CD4-positive, alpha-beta T cell treated with Interleukin-4 for 4 hours (primary cell): ENCODE measurements around the gene TMC6.
"Not testable (repeated sequence)": the region's sequence is repeated elsewhere in the genome, so short reads cannot be mapped to it uniquely, and the experiment has no call there.

Source experiments
- DNase-seq: peaks from one replicate; pipeline ENCODE4 v3.0.0-alpha.2; 2020

Gene TMC6

DNA sequence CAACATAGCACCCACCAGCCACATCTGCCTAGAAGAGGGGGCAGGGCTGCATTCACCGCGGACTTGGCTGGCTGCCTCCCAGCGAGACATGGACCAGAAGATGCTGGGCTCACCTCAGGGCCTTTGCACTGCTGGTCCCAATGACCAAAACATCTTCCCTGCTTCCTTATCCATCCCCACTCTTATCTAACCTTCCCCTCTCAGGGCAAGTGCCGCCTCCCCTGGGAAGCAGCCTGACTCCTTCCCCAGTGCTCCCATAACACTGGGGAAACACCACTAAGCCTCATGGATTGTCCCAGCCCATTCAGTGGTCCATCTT, 5.7 kb downstream of the TMC6 start:
- DNase-seq: no peak

DNA sequence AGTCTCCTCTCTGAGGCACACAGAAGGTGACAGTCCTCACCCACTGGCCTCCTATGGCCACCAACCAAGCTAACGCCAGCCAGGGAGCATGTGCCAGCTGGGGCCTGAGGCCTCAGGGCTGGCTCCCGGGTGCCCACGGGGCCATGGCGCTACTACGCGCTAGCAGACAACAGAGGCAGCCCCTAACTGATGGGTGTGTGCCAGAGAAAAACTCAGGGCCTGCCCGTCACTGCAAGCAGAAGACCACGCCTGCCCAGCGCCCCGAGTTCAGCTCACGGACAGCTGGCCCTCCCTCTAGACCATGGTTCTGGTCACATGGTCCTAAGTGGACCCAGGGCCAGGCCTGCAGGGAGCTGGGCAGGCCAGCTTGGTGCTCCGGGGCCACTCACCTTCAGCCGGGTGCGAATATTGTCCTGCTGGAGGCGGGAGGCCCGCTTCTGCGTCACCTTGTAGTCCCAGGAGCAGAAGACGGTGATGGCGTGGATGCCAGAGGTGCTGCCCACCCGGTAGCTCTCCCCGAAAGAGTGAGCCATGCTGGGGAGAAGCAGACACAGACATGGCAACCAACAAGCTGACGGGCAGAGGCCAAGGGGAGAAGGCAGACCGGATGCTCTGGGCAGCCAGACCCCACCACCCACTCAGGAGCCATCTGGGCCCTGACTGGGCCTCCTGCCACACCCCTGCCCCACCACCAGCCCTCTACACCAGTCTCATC, 6.2 kb downstream of the TMC6 start:
- no peak for DNase-seq

DNA sequence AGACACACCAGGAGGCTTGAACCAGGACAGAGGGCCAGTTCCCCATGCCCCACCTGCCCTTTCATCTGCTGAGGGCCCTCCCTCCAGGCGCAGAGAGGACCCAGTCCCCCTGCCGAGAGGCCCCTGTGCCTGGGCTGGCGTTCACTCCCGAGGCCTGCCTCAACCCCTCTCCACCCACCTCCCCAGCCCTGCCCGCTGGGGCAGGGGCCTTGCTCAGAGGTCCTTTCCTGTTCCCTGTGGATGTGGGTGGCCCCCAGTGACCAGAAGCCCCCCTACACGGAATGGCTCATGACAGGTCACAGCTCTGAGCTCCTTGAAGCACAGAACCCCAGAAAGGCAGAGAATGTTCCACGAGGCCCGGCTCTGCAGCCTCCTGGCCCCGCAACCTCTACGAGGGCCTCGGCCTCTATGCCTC, 6.7 kb downstream of the TMC6 start:
- DNase-seq: no peak

DNA sequence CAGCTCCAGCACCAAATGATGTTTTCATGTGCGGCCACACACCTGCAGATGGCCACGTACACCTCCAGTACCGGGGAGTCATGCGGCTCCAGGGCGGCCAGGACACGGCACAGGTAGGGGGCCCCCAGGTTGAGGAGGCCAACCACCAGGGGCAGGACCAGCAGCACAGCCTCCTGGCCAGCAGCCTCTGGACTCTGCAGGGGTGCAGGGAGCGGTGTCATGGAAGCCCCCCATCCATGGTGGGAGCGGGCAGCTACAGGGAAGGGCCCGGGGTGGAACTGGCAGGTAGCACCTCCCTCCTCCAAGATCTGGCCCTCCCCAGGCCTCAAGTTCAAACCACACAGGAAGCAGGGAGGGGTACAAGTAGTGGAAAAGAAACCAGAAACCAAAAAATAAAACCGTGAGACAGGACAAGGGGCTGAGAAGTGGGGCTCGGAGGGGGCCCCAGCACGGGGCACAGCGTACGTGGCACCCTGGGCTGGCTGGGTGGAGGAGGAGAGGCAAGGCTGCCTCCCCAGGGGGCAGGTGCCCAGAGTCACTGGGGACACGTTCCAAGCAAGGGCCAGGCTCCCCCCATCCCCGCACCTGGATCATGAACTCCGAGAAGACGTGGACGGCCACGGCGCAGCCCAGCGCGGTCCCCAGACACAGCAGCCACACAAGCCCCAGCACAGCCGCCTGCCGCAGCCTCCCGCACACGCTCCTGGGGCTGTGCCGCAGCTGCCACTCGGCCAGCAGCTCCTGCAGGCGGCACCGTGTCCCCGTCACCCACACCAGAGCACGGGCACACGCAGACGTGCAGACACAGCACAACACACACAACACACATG, 7.4 kb downstream of the TMC6 start:
- peak; percentile 71 for DNase-seq

DNA sequence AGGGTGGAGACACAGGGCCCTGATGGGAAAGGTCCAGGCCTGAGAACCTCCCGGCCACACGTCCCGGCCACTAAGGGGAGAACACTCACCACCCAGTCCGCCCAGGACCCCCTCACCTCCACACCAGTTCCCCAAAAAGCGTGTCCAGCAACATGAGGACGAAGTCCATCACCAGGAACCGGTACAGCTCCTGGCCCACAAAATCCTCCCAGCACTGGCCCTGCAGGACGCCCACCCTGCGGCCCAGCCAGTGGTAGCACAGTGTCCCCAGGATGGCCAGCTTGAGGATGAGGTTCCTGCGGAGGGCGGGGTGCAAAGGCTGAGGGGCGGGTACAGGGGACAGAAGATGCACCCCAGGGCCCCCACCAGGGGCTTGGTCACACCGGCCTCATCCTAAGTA, 8.0 kb downstream of the TMC6 start:
- DNase-seq: no peak

DNA sequence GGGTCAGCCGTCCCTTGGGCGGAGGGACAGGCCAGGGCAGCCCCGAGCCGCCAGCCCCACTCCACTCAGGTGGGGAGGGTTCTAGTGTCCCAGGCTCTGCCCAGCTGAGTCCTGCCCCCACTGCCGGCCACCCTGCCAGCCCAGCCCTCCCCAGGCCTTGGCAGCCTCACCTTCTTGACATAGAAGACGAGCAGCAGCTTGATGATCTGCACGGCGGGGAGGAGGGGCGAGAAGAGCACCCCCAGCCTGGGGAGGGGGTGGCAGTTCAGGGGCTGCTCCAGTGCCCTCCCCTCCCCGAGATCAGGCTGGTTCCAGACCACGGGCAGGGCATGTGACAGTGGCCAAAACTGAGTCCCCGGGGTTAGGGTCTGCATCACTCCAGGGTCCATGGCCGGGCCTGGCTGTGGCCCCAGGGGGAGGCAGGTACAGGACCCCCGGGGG, 9.7 kb downstream of the TMC6 start:
- no peak for DNase-seq

DNA sequence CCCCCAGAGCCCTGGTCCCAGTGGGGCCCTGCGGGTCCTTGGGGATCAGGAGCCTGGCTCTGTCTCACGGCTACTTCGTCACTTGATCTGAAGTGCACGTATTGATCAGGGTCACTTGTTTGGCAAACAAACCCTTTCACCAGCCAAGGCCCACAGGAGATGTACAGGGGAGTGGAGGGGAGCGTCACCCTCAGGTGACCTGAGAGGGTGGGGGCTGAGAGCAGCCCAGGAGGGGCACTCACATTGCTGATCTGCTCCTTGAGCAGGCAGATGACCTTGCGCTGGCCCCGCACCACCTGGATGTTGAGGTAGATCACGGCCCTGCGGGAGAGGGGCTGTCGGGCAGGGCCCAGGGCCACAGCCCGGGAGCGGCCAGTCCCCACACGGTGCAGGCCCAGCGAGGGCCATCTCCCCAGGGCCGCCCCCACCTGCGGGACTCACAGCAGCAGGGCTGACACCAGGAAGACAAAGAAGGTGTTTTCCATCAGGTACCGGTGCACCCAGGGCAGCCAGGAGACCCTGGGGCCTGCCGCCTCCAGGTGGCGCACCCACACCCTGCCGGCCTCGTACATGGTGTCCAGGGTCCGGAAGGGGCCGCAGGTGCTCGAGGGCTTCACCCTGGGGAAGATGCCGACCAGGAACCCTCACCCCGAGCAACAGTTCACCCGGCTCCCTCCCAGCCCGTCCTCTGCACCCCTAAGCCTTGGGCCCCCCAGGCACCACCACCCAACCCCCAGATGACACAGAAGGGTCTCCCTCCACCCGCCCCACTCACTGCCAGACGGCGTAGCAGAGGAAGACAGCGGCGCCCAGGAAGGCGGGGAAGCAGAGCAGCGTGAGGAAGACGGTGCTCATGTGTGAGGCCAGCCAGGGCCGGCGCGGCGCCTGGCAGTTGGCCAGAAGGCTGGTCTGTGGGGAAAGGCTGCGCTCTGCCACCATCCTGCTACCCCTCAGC, 11.3 kb downstream of the TMC6 start:
- no peak for DNase-seq

DNA sequence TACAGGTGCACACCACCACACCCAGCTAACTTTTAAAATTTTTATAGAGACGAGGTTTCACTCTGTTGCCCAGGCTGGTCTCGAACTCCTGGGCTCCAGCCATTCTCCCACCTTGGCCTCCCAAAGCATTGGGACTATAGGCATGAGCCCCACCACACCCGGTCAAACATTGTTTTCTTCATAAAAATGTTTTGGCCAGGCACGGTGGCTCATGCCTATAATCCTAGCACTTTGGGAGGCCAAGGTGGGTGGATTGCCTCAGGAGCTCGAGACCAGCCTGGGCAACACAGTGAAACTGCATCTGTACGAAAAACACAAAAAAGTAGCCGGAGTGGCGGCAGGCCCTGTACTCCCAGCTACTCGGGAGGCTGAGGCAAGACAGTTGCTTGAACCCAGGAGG, 12.1 kb downstream of the TMC6 start:
- no peak for DNase-seq

DNA sequence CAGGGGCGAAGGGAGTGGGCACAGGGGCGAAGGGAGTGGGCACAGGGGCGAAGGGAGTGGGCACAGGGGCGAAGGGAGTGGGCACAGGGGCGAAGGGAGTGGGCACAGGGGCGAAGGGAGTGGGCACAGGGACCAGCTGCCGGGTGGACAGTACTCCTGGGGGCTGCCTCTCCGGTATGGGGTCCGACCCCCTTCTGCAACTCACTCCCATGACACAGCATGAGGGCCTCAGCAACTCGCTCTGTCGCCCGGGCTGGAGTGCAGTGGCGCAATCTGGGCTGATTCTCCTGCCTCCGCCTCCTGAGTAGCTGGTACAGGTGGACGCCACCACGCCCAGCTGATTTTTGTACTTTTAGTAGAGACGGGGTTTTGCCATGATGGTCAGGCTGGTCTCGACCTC, 12.8 kb downstream of the TMC6 start:
- not testable (repeated sequence) for DNase-seq

DNA sequence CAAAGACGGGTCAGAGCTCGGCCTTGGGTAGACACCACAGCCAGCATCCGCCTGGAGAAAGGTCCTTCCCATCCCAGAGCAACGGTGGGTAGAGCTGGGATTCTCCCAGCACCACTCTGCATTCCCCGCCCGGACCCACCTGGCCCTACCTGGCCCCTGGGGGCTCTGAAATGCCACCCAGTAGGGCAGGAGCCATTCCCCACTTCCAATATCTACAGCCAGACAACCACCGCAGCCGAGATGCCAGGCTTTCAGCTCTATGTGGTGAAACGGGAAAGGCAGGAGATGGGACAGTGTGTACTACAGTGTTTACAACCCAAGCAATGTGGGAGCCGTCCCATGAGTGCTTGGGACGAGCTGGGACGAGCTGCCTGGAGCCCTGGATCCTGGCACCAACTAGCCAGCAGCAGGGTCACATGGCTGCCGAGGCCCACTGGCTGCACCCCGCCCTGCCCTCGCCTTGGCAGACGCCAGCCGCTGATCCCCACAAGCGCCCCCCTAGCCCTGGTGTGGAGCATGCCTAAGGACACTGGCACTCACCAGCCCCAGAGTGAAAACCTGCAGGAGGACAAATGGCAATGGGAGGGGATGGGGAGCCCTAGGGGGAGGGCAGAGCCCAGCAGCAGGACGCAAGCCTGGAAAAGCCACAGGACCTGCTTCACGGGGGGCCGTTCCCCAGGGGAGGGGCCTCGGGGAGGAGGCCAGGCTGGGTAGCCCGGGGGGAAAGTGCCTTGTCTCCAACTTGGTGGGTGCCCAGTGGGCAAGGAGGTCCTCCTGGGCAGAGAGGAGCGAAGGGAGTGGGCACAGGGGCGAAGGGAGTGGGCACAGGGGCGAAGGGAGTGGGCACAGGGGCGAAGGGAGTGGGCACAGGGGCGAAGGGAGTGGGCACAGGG, 13.5 kb downstream of the TMC6 start:
- DNase-seq: no peak

DNA sequence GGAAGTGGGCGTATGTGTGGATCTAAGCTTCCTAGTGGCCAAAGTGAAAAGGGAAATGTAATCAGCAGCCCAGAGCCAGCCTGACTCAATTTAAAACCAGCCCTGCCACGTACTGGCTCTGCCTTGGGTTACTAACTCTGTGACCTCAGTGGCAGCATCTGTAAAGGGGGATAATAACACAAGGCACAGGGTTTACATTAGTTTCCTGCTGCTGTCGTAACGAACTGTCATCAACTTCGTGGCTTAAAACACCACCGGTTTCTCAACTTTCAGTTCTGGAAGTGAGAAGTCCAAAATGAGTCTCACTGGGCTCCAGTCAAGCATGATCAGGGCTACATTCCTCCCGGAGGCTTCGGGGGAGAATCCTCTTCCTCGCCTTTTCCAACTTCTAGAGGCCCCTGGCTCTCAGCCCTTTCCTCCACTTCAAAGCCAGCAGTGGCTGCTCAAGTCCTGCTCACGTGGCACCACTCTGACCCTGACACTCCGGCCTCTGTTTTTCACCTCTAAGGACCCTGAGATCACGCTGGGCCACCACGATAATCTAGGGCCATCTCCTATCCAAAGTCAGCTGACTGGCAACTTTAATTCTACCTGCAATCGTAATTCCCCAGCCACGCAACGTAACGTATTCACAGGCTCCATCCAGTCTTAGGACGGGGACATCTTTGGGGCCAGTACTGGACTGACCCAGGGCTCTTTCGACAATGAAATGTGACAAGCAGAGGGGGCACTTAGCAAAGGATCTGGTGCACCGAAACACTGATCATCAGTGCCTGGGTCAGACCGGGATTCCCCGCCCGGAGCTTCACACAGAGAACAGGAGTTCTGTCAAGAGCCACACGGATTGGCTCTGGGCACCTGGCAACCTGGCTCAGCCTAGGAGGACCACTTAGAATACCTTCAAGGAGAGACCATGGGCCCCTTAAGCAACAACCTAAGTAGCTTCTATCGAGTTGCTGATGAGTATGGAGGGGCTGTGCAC, 14.5 kb downstream of the TMC6 start:
- DNase-seq: peak; percentile 47

DNA sequence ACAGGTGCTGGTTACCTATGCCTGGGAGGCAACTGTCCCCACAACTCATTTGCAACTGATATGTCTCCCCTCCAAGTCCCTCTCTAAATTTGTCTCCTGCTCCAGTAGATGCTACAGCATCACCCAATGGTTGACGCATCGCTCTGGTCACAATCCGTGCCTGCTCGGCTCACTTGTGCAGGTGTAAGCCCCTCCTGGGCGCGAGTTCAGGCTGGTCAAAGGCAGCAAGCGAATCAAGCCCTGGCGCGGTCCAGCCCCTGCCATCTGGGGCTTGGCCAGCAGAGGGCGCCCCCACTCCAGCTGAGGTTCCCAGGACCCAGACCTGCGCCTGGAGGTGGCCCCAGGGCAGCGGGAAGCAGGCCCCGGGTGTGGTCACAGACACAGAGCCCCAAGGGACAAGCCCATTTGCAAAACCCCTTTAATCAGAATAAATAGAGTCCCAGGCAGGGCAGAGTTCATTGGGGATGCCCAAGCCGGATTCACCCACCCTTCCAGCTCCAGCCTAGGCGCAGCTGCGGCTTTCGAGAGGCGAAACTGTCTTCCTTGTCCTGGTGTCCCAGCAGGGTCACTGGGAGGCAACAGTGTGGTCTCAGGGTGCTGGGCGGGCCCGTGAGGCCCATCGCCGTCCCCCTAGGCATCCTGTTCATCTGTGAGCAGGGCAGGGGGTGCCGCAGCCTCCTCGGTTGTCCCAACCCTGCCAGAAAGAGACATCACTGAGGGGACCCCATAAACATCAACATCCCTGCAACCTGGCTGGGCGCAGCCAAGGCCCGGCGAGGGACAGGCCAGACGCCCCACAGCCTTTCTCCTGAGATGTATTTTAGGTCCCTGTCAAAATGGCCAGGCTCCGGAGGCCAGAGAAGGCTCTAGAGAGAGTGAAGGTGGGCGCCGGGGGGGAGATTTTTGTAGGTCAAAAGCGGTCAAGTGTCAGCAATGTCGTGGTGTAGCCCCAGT, 15.8 kb downstream of the TMC6 start:
- DNase-seq: peak; percentile 66

DNA sequence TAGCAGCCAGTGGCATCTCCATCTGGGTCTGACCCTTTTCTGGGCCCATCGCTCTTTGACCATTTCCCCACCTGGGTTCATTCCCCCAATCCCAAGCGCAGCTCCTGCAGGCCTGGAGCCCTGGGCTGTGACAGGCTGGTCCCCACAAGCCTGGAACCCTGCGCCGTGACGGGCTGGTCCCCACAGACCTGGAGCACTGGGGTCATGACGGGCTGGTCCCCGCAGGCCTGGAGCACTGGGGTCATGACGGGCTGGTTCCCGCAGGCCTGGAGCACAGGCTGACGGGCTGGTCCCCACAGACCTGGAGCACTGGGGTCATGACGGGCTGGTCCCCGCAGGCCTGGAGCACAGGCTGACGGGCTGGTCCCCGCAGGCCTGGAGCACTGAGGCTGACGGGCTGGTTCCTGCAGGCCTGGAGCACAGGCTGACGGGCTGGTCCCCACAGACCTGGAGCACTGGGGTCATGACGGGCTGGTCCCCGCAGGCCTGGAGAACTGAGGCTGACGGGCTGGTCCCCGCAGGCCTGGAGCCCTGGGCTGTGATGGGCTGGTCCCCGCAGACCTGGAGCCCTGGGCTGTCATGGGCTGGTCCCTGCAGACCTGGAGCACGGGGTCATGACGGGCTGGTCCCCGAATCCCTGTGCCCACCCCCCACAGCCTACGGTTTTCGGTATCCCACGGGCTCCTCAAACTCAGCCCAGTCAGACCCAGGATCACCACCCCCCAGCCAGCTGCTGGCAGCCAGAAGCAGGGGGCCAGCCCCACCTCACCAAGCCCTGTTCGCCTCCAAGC, 16.6 kb downstream of the TMC6 start:
- no peak for DNase-seq

DNA sequence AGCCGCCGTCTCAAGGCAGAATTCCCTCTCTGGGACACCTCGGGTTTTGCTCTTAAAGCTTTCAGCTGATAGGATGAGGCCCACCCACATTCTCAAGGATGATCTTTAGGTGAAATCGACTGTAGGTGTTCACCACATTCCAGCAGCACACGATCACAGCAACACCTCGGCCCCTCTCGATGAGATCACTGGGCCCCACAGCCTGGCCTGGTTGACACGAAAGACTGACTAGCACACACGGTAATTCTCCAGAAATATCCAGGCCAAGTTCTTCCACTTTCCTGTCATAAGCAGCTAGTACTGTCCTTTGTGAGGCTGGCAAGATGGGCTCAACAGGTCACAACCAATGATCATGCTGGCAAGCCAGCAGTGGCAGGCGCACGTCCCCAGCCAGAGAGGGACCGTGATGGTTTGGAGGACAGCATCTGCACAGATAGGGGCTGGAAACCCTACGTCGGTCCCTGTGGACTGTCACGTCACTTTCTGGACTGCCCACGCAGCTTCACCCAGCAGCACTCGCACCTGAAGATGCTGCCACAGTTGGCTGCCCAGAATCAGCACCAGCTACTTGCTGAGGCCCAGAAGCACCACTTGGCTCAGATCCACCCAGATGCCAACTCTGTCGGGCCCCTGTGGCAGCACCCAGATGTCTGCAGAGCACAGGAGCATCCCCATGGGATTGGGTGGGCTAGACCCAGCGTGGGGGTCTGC, 17.4 kb downstream of the TMC6 start:
- DNase-seq: no peak

DNA sequence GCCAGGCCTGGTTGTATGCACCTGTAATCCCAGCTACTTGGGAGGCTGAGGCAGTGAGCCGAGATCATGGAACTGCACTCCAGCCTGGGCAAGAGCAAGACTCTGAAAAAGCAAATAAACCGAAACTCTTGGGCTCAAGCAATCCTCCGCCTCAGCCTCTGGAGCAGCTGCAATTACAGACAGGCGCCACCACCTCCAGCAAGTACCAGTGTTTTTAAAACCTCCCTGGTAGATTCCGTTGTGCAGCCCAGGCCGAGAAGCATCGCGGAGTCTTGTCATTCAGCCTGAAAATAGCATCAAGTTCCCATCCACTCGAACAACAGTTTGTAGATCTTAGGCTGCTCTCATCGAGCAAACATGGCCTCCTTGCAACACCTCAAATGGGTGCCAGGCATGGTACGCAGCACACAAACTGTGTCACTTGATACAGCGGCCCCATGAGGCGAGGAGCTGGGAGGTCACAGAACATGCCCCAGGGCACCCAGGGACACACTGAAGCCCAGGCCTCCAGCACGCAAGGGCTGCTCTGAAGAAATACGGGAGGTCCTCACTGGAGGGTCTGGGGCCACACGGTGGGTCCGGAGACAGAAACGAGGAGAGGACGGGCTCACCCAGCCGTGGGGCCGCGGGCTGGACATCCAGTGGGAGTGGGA, 18.1 kb downstream of the TMC6 start:
- DNase-seq: no peak

DNA sequence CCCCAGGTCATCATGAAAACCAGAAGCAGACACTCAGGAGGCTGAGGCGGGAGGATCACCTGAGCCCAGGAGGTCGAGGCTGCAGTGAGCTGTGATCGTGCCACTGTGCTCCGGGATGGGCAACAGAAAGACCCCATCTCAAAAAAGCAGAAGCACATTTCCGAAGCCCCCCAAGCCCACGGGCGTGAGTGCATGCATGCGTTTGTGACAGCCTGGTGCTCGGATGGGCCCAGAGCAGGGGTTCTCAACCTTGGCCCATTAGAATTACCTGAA, 19.1 kb downstream of the TMC6 start:
- DNase-seq: no peak

DNA sequence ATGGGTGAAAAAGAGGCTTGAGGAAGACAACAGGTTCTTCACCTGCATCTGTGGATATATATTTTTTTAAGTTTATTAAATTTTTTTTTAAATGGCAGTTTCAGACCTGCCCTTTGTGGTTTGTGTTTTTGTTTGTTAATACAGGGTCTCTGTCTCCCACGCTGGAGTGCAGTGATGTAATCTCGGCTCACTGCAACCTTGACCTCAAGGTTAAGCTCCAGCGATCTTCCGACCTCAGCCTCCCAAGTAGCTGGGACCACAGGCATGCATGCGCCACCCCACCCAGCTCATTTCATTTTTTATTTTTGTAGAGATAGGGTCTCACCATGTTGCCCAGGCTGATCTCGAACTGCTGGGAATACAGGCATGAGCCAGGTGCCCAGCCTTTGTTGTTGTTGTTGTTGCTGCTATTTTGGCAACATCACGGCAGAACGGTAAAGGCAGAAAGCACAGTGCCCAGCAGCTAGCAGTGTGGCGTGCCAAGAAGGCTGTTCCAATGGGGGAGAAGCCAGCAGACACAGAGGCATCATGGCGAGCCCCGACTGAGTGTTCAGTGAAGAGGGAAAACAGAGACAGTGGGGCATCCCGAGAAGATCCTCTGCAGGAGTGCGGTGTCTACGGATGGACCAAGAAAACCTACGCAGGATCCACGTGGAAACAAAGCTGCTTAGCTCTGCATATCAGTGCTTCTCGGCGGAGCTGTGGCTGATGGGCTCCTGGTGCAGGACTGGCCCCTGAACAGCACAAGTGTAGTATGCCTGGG, 19.6 kb downstream of the TMC6 start:
- no peak for DNase-seq
